Fibroblast of skin of back (primary cell): ENCODE measurements around the gene RAB8B.
A peak's percentile ranks its signal among the peaks of the same experiment; 100 is the strongest.
"Not testable (repeated sequence)": the region's sequence is repeated elsewhere in the genome, so short reads cannot be mapped to it uniquely, and the experiment has no call there.

Source experiments
- DNase-seq: peaks from one replicate; pipeline ENCODE4 v3.0.0-alpha.2; 2013

The RAB8B gene

GRCh38 chr15:63186065-63186464 is 3.3 kb upstream of the RAB8B start:
- peak; percentile 88 for DNase-seq

DNA sequence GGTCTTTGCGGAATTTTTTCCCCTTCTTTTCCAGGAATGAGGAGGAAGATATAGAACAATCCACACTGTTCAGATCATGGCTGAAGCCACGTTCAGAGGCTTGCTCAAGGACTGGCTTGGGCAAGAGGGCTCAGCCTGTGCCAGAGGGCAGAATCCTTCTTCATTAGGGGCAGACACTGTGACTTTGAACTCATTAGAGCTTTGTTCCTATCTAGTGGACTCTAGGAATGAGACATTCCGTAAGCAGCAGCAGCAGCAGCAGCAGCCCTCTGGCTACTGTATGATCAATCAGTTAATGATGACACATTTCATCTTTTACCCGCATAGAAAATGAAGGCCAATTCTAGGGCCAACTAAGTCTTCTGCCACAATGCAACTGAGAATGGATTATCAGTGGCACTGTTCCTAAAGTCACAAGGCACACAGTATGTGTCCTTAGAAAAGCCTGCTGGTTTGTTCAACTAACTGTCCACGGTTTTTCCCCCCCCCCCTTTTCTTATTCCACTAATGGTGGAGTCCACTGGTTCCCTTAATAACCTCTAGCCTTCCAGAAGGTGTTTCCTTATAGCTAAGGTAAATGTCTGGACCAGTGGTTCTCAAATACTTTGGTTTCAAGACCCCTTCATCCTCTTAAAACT is 1.7 kb upstream of the RAB8B start:
- DNase-seq: no peak

- no peak for DNase-seq
Observed at GRCh38 chr15:63188247-63188925, 1.0 kb upstream of the RAB8B start.

DNA sequence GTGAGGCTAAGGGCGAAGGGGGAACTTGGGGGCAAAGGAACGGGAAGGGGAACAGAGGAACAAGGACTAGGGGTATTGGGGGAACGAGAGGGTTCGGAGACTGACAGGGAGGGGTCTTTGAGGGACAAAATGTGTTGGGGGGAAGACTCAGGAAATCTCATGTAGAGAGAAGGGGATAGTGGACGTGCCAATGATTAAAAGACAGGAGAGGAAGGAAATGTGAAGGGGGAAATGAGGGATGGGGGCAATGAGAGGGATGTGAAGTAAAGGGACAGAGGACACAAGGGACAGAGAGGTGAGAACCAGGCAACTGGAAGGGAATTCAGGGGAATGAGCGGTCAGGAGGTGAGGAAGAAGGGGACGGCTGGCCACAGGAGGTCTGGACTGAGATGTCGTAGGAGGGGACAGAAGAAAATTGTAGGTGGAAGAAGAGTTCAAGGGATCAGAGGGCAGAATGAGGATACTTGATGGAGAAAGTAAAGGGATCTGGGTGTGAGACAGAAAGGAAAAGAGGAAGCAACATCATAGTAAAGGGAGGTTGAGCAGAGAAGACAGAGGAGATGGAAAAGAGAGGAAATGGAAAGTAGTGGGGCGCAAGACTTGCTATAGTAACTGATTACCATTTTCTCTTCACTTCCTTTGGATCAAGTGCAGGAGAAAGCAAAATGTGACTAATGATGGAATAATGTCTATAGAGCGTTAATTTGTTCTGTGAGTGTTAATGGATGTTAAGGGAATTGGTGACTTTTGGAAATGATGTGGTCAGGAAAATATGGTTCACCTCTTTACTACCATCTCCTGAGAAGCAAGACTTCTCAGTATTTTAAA is 749 bp downstream of the RAB8B start:
- DNase-seq: no peak

DNA sequence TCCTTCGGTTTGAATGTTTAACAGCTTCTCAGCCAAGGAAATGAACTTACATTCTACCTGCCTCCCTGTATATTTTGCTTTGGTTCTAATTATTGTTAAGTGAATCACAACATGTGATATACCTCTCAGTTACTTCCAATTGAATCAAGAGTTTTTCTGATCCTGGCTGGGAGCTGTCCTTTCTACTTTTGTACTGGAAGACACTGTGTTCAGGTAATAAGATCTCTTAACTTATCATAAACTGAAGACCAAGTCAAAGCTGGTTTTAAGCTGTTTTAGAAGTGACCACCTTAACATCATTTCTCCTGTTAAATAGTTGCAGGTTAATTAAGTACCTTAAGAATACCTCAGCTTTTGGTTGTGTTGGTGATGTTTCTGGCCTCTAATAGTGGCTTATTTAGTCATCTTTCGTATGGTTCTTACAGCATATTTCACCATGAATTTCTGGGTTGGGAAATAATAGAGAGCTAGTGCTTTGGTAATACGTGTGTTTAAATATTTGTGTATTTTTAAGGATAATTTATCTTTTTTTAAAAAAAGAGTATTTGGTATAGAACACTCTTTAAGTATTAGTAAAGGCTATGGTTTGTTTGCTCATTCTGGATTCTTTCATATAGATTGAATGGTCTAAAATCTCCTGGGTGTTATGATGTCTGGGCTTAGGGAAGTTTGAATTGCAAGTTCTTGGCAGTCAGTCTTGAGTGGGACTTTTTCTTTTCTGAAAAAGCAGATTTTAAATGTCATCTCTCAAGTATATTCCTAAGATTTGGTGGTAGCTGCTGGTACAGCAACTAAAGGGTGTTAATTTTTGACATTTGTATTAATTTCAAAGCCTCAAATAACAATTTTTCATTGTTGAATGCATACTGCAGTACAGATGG is 1.6 kb downstream of the RAB8B start:
- DNase-seq: no peak

DNA sequence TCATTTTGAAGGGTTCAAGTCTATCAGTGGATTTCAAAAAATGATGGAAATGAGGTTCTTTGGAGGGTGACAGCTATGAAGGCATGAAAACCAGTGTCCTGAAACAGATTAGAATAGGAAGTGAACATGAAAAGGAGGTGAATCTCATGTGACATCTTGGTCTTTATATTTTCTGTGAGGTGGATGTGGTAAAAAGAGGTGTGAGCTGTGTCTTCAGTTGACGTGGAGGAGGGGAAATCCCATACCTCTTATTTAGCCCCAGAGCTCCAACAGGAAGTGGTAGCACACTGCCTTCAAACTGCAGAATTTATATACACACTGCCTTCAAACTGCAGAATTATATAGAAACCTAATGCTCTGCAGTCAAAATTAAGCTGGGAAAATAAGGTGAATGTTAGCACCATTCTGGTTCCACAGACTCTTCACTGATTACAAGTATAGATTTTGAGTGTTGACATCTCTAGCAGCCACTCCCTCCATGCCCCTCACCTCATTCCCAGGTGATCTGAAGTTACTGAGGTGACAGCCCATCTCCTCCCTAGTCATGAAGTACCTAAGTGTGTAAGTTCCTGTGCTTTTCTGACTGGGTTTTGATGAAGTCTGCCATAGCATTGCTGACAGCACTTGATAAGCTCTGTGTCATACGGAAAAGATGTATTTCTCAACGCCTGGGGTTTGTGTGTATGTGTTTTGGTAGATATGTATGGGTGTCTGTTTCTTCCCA is 2.7 kb downstream of the RAB8B start:
- no peak for DNase-seq

- DNase-seq: no peak
Observed at GRCh38 chr15:63192619-63193206, 3.3 kb downstream of the RAB8B start.

- DNase-seq: no peak
Observed at GRCh38 chr15:63194302-63194701, 4.9 kb downstream of the RAB8B start.

GRCh38 chr15:63194880-63195568 is 5.6 kb downstream of the RAB8B start:
- no peak for DNase-seq

DNA sequence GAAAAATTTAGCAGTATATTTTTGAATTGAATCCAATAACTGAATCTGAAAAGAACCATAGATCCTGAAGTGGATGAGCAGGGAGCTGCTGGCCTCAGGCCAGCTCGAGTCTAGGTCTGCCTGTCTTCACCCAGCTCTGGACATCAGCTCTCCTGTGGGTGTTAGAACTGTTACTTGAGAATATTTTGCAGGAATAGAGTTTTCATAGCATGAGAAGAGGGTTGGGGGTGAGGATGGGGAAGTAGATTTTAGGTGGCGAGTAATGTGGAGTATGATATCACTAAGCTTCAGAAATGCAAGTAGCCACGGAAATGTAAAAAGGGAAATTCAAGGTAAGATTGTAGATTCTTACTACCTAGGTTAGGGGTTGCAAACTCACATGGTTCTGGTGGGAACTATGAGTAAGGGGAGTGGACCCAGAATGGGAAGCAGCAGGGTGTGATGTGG is 6.2 kb downstream of the RAB8B start:
- DNase-seq: no peak

- no peak for DNase-seq
Observed at GRCh38 chr15:63196842-63197241, 7.4 kb downstream of the RAB8B start.

GRCh38 chr15:63197626-63198025 is 8.2 kb downstream of the RAB8B start:
- no peak for DNase-seq

DNA sequence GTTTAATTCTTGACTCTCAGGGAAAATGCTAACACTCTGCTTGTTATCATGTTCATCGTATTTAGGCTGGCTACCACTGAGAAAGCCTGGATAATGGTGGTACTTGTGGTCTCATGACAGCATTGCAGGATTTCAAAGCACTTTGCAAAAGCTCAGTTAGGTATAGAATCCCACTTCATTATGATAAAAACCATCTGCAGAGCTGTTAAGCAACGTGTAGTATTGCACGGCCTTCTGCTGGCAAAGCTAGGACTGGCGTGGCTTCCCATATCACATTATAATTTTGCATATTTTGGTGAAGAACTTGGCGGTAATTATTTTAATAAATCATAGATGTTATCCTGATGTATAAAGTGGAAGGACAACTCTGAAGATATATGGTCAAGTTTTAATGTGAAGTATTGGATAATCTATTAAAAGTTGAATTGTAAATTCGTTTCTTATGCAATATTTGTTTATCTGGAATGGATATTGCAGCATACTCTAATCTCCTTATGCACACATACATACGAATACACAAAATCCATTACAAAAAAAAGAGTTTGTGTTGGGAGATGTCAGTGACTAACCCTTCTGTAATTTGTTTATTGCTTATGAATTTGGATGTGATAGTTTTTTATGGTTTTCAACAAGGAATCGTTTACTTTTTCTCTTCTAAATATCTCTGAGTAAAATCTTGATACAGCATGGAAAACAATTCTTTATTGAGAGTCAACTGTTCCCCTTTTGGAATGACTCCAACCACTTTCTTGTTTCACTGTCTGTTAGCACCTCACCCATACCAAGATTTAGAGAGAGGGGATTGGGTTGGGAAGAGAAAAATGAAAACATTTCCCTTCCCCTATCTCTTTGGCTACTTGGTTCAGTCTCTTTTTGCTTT is 9.2 kb downstream of the RAB8B start:
- no peak for DNase-seq

- no peak for DNase-seq
Observed at GRCh38 chr15:63200464-63201249, 11.3 kb downstream of the RAB8B start.

GRCh38 chr15:63202861-63203260 is 13.5 kb downstream of the RAB8B start:
- no peak for DNase-seq

DNA sequence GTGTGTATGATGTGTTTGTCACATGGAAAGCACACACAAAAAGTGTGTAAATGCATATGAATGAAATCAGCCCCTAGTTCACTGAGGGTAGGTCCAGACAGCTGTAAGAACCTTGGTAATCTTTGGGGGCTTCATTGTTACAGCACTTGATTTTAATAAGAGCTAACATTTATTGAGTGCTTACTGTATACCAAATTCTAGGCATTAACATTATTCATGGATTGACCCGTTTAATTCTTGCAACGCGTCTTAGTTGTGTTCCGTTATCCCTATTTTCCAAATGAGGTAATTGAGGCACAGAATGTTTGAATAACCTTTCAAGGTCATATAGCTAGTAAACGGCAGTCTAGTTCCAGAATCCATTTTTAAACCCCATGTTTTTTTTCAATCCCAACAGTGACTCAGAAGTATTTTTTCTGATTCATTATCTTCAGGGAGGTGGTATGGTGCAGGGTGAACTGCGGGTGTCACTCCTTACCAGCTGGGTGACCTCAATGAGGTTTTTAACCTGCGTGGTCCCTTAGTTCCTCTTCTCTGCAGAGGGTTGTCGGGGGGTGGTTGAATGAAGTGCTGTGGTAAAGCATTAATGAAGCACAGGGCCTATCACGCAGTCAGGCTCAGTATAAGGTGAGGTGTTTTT is 14.2 kb downstream of the RAB8B start:
- DNase-seq: peak; percentile 58

GRCh38 chr15:63206079-63206478 is 16.7 kb downstream of the RAB8B start:
- DNase-seq: no peak

DNA sequence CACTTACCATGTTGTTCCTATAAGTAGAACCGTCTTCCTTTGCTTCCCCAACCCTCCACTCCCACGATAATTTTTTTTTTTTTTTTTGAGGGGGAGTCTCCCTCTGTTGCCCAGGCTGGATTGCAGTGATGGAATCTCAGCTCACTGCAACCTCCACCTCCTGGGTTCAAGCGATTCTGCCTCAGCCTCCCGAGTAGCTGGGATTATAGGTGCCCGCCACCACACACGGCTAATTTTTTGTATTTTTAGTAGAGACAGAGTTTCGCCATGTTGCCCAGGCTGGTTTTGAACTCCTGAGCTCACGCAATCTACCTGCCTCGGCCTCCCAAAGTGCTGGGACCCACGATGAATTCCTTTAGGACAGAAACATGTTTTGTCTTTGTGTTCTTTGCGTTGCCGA is 19.4 kb downstream of the RAB8B start:
- DNase-seq: not testable (repeated sequence)
